Left ventricle myocardium inferior (tissue), 1 donor: ENCODE data around the gene COL25A1. TPM values are rescaled to one million over a fixed set of nuclear protein-coding genes. Genes with fewer than 3 reads are reported as not detected.

ENCODE experiments used
- DNase-seq: peaks from one replicate; pipeline ENCODE4 v3.0.0-alpha.2; 2020
- H3K27ac ChIP-seq: fragments of 200-600 bp; replicated peaks from 2 replicates; pipeline ENCODE4 v1.8.0; 2021
- H3K27me3 ChIP-seq: fragments of 200-600 bp; 2 replicates; pipeline ENCODE4 v1.8.0; 2021; ENCODE audit warnings: low read depth
- H3K36me3 ChIP-seq: fragments of 200-600 bp; 2 replicates; pipeline ENCODE4 v1.8.0; 2021
- H3K4me1 ChIP-seq: fragments of 200-600 bp; 2 replicates; pipeline ENCODE4 v1.8.0; 2021
- H3K4me3 ChIP-seq: fragments of 200-600 bp; 2 replicates; pipeline ENCODE4 v1.8.0; 2021; ENCODE audit warnings: mild to moderate bottlenecking, moderate library complexity
- H3K9me3 ChIP-seq: fragments of 200-600 bp; replicated peaks from 2 replicates; pipeline ENCODE4 v1.8.0; 2021
- intact Hi-C: fragments of 100-400 bp; cut with micrococcal nuclease; formaldehyde crosslinking; loops from one replicate; pipeline ENCODE4 v1.11.0; 2022
- total RNA-seq: library from RNA; stranded (reverse); fragmentation: NEBNext Ultra II Directional; extraction: Animal tissue kit (Norgen Biotek cat#: 25700); gene quantifications from one replicate; pipeline ENCODE4 v1.2.1, GENCODE V29; 2021
- TF ChIP-seq, protein P1 (sequence below): fragments of 200-600 bp; IDR thresholded peaks from 2 replicates; pipeline ENCODE4 v1.8.0; 2021; ENCODE audit warnings: antibody characterized with exemption, mild to moderate bottlenecking, borderline replicate concordance
- donor health status: DM: no; HTN: yes; CAD: no; lungs with severe emphysema.

The COL25A1 gene
- total RNA-seq, 1 donor from 2014 or later, result 0.77 TPM

GRCh38 chr4:108766058-108766457, 536.4 kb downstream of the COL25A1 start:
- intact Hi-C loops, result no loop called here
- Histone ChIP-seq H3K36me3 (no peaks in the 10 kb centered on the region), H3K4me1 (peaks cover 18% of the 10 kb centered on the region), H3K9me3 (no peaks in the 10 kb centered on the region), H3K4me3 (no peak overlapping the region), H3K27me3 (peaks cover 12% of the 10 kb centered on the region), H3K27ac (no peak overlapping the region)
- DNase-seq, result no peak
- TF ChIP-seq, protein P1, sequence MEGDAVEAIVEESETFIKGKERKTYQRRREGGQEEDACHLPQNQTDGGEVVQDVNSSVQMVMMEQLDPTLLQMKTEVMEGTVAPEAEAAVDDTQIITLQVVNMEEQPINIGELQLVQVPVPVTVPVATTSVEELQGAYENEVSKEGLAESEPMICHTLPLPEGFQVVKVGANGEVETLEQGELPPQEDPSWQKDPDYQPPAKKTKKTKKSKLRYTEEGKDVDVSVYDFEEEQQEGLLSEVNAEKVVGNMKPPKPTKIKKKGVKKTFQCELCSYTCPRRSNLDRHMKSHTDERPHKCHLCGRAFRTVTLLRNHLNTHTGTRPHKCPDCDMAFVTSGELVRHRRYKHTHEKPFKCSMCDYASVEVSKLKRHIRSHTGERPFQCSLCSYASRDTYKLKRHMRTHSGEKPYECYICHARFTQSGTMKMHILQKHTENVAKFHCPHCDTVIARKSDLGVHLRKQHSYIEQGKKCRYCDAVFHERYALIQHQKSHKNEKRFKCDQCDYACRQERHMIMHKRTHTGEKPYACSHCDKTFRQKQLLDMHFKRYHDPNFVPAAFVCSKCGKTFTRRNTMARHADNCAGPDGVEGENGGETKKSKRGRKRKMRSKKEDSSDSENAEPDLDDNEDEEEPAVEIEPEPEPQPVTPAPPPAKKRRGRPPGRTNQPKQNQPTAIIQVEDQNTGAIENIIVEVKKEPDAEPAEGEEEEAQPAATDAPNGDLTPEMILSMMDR, result no peak

GRCh38 chr4:108763986-108764385, 538.5 kb downstream of the COL25A1 start:
- Histone ChIP-seq H3K27ac (no peak overlapping the region), H3K4me1 (peaks cover 18% of the 10 kb centered on the region), H3K27me3 (peaks cover 12% of the 10 kb centered on the region), H3K4me3 (no peak overlapping the region), H3K36me3 (no peaks in the 10 kb centered on the region), H3K9me3 (no peaks in the 10 kb centered on the region)
- TF ChIP-seq, protein P1, result no peak
- intact Hi-C loops, result no loop called here
- DNase-seq, result no peak

DNA sequence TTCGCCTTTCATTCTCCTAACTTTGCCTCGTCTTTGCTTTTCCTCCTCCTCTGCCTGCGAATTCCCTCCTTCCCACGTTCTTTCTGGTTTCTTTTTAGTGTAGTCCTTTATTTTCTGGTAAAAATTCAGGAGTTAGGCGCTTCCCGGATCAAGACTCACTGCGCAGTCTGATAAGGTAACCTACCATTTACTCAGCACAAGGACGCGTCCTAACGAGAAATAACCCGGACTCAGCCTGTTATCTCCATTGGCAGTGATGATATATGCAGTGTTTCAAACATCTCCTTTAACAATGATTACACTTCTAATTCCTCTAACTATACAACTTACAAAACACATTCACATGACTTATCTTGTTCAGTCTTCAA, 539.2 kb downstream of the COL25A1 start:
- no peaks in the 10 kb centered on the region for H3K36me3 ChIP-seq
- TF ChIP-seq, protein P1, result no peak
- peaks cover 12% of the 10 kb centered on the region for H3K27me3 ChIP-seq
- intact Hi-C loops, result no loop called here
- no peak for DNase-seq
- H3K9me3 ChIP-seq, result no peaks in the 10 kb centered on the region
- peaks cover 18% of the 10 kb centered on the region for H3K4me1 ChIP-seq
- H3K4me3 ChIP-seq, result peak overlapping the region; percentile 69
- peak overlapping the region; percentile 58 for H3K27ac ChIP-seq

DNA sequence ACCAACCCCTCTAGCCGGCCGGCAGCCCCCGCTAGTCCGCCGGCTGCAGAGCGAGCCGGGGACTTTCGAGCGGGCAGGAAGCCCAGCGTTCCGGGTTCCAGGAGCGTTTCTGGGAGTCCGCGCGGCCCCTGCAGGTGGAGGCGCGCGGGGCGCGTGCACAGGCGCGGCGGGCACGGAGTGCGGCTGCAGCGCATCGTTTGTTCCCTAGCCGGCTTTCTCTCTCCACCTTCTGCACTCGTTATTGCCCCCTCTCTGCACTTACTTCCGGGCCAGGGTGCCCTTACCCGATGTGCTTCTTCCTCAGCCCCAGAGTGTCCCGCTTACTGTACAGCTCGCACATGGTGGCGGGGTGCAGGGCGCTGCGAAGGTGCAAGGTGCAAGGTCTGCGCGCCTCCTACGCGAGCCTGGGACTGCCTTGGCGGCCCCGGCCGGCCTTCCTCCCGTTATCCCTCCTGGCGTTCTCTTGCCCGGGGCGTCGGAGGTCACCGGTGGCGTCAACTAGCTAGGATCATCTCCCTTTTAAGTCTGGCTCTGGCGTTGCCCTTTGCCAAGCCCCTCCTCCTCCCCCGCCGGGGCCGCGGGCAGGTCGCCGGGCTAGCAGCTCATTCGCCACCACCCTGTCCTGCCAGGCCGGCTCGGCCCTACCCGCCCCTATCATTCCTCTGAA, 539.8 kb downstream of the COL25A1 start, which contains the start of gene ETNPPL:
Gene ETNPPL (minus strand): TSS at position 495 of the 667 bp plus-strand sequence. CDS start 155 bp downstream, at position 340.
- intact Hi-C loops, result no loop called here
- Histone ChIP-seq H3K27me3 (peaks cover 12% of the 10 kb centered on the region), H3K36me3 (no peaks in the 10 kb centered on the region), H3K9me3 (no peaks in the 10 kb centered on the region), H3K4me1 (peaks cover 18% of the 10 kb centered on the region), H3K4me3 (peak within 1 kb of the TSS; percentile 69), H3K27ac (peak within 1 kb of the TSS; percentile 58)
- peak; percentile 31 for DNase-seq
- TF ChIP-seq, protein P1, result peak; percentile 23

Other genes with a start within 250 kb of the COL25A1 start
- 26.4 TPM for gene SEC24B, start 131.2 kb upstream of the COL25A1 start, total RNA-seq